HG03521 (cell line): ENCODE measurements around the gene RASGEF1B.
"Not testable (repeated sequence)": the region's sequence is repeated elsewhere in the genome, so short reads cannot be mapped to it uniquely, and the experiment has no call there.

Source experiments
- ATAC-seq: cut with Tn5 transposase; IDR thresholded peaks from one replicate; pipeline ENCODE4 v1.9.1; 2021; ENCODE audit warnings: mild to moderate bottlenecking, moderate library complexity; ENCODE audit not compliant: unreplicated experiment

RASGEF1B gene

GRCh38 chr4:81498551-81499099, 26.9 kb upstream of the RASGEF1B start:
- no peak for ATAC-seq

DNA sequence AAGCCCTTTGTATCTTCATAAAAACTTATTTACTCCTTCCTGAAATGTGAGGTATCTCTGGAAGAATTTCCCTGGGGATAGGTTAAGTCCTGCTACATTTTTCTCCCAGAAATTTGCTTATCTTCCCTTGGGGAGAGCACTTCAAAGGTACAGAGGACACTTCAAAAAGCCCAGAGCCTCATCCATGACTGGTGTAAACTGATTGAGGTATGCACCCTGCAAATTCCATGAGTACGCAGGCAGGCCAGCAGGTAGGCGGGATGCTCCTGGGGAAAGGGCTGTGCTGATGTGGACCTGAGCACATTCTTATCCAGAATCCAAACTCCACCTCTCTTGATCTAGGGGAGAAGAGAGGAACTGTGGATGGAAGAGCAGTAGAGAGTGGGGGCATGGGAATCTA, 26.3 kb upstream of the RASGEF1B start:
- ATAC-seq: no peak

- no peak for ATAC-seq
These were observed 23.6 kb upstream of the RASGEF1B start for GRCh38 chr4:81495345-81495744.

GRCh38 chr4:81494031-81494431, 22.3 kb upstream of the RASGEF1B start:
- ATAC-seq: peak; percentile 86

- ATAC-seq: no peak
These were observed 21.0 kb upstream of the RASGEF1B start for GRCh38 chr4:81492606-81493230.

GRCh38 chr4:81491943-81492342, 20.2 kb upstream of the RASGEF1B start:
- ATAC-seq: peak; percentile 50

DNA sequence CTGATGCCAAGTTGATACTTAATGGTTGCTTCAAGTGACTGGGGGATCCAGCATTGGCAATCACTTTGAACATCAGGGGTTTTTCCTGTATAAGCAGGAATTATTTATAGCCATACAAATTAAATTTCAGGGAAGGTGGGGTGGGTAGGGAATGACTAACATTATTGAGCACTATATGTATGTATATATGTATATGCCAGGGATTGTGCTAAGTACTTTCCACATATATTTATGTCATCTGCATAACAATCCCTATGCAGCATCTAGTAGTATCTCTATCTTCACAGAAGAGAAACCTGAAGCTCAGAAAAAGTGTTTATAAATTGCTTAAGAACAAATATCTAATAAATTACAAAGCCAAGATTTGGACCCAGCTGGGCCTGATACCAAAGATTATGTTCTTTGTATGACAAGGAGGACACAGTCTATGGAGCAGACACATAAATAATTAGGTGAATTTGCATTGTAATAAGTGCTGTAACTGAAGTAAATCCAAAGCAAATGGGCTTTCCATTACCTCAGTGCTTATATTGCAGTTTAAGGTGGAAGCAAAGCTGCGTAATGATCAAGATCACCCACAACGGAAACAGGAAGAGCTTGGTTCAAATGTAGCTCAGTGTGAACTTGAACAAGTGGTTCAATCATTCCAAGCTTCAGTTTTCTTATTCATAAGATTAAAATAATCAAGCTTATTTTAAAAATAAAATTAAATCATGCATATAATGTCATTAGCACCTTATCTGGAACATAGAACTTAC, 18.9 kb upstream of the RASGEF1B start:
- no peak for ATAC-seq

DNA sequence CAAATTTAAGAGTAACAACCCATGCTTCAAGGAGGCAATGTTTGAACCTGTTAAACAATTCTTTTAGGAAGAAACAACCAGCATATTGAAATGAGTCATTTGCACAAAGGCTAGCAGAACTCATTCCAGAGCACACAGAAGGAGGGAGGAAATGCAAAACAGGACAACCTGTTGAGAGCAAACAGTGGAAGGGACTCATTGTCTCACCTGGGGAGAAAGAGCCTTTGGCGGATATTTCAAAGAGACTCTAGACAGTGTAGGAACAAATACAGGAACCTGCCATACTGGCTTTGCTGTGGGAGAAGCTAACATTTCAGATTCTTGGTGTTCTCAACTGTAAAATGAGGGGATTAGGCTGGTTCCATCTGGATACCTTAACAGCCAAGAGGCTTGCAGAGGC, 14.8 kb upstream of the RASGEF1B start:
- ATAC-seq: no peak

GRCh38 chr4:81485310-81485980, 13.7 kb upstream of the RASGEF1B start:
- no peak for ATAC-seq

GRCh38 chr4:81482326-81482725, 10.6 kb upstream of the RASGEF1B start:
- no peak for ATAC-seq

- no peak for ATAC-seq
These were observed 9.4 kb upstream of the RASGEF1B start for GRCh38 chr4:81481151-81481550.

DNA sequence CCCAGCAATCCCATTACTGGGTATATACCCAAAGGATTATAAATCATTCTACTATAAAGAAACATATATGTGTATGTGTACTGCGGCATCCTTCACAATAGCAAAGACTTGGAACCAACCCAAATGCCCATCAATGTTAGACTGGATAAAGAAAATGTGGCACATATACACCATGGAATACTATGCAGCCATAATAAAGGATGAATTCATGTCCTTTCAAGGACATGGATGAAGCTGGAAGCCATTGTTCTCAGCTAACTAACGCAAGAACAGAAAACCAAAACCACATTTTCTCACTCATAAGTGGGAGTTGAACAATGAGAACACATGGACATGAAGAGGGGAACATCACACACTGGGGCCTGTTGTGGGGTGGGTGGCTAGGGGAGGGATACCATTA, 7.9 kb upstream of the RASGEF1B start:
- ATAC-seq: not testable (repeated sequence)

- ATAC-seq: not testable (repeated sequence)
These were observed 1.9 kb upstream of the RASGEF1B start for GRCh38 chr4:81473331-81474265.

- ATAC-seq: peak; percentile 41
These were observed 825 bp upstream of the RASGEF1B start for GRCh38 chr4:81472281-81473182.

GRCh38 chr4:81471298-81471587, 464 bp downstream of the RASGEF1B start:
- ATAC-seq: no peak

DNA sequence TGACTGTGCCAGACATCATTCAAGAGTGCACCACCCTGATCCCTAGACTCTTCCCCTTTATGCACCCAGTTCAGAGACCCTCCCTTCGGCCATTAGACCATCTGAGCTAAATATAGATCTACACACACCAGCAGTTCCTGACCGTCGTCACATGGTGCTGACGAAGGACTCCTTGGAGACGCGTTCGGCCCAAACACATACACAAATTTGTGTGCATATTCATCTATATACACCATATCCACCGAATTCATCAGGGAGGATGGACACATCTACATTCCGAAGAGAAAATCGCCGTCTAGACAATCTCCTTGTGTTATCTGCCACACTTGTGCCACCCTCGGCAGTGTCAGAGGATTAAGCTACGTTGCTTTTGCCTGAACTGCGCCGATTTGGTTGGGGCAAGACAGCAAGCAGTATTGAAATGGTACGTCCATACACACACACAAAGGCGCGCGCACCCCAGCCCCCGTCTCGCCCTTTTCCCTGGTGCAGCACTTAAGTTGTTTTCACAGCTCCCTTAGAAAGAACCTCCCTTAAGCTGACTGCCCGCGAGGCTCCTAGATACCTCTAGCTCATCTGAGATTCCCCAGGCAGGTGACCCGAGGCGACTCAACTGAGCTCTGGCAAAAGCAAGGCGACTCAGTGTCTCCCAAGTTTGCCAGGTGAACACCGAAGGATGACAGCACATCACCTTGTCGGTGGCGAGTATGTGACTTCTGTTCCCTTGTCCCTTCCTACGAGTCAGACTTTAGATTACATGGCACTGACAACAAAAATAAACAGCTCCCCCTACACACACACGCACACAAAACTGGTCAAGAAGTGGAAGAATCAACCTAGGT, 1.0 kb downstream of the RASGEF1B start:
- no peak for ATAC-seq

DNA sequence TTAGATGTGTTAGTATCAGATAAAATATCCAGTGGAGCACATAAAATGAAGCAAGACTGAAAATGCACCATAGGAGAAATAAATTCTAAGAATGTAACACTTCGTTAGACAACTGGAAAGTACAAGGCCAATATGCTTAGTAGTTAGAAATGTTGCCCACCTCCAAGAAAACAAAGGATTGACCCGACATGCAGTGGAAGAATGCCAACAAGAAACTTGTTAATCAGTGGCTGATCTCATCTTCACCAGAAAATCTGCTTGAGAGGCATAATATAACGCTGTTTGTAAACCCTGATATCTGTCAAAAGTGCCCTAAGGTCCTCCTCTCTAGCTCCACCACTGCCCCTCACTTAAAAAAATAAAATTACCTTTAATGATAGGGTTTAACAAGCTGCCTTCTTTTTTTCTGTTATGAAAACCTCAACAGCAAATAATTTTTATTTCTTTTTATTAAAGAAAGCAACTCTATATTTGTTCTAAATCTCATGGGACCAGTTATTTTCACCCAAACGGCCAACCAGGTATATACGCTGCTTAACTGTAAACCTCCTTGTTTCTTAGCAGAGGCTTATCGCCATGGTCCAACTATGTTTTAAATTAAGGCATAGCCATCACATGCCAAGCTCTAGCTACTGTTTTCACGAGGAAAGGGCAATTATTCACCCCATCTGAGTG, 1.8 kb downstream of the RASGEF1B start:
- ATAC-seq: no peak

DNA sequence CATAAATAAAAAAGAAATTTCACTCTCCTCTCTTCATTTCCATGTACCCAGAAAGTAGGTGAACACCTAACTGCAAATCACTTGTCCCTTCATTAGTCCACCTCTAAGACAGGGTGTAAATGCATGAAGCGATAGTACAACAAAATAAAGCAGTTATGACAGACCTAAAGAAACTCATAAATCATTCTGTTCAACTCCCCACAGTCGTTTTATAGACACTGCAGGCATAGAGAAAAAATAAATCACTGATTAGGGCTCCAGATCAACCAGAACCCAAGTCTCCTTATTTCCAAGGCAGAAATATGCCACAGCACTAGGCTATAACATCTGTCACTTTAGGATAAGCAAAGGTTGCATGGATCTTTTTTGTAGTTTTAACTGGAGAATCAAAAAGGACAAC, 3.0 kb downstream of the RASGEF1B start:
- ATAC-seq: no peak

- ATAC-seq: no peak
These were observed 4.1 kb downstream of the RASGEF1B start for GRCh38 chr4:81467672-81467964.
